K562 (cell line): ENCODE results near the gene HERPUD2. TPM values are rescaled to one million over a fixed set of nuclear protein-coding genes. Genes with fewer than 3 reads are reported as not detected.

ENCODE experiments used
- CHCHD3 ChIP-seq: fragments of 250-450 bp; sonication (Bioruptor Pico); IDR thresholded peaks from 2 replicates; pipeline ENCODE4 v2.1.2; 2022; ENCODE audit warnings: mild to moderate bottlenecking
- CTBP1 ChIP-seq: fragments of 450-650 bp; IDR thresholded peaks from 2 replicates; pipeline ENCODE4 v1.6.1; 2016; ENCODE audit warnings: borderline replicate concordance
- E4F1 ChIP-seq: fragments of 250-450 bp; sonication (Bioruptor Pico); IDR thresholded peaks from 2 replicates; pipeline ENCODE4 v1.5.0; 2021; ENCODE audit warnings: mild to moderate bottlenecking, borderline replicate concordance
- HSF4 ChIP-seq: fragments of 250-450 bp; sonication (Bioruptor Pico); IDR thresholded peaks from 2 replicates; pipeline ENCODE4 v2.1.2; 2022; ENCODE audit warnings: mild to moderate bottlenecking, moderate library complexity, borderline replicate concordance
- MTF1 ChIP-seq: fragments of 250-450 bp; sonication (Bioruptor Pico); IDR thresholded peaks from 2 replicates; pipeline ENCODE4 v1.9.0; 2021; ENCODE audit warnings: moderate library complexity, mild to moderate bottlenecking, inconsistent platforms, borderline replicate concordance
- PRDM10 ChIP-seq: fragments of 450-650 bp; IDR thresholded peaks from 2 replicates; pipeline ENCODE4 v1.6.1; 2018; ENCODE audit not compliant: partially characterized antibody
- XRCC4 ChIP-seq: IDR thresholded peaks from one replicate; pipeline ENCODE4 v1.6.1; 2011; ENCODE audit not compliant: insufficient read depth, insufficient read length; ENCODE audit errors: extremely low read depth
- ZNF121 ChIP-seq: sonication (generic); formaldehyde crosslinking; conservative IDR thresholded peaks from 2 replicates; pipeline ENCODE4 v1.8.0; 2022; ENCODE audit warnings: missing genetic modification reagents
- ZNF143 ChIP-seq: sonication (generic); formaldehyde crosslinking; IDR thresholded peaks from 2 replicates; pipeline ENCODE4 v1.9.0; 2022; ENCODE audit warnings: mild to moderate bottlenecking, missing genetic modification reagents
- ZNF398 ChIP-seq: fragments of 250-450 bp; sonication (Bioruptor Pico); IDR thresholded peaks from 2 replicates; pipeline ENCODE4 v1.8.0; 2021; ENCODE audit warnings: moderate library complexity, mild to moderate bottlenecking, inconsistent platforms
- ZNF785 ChIP-seq: fragments of 250-450 bp; sonication (Bioruptor Pico); IDR thresholded peaks from 2 replicates; pipeline ENCODE4 v1.4.0; 2020; ENCODE audit warnings: mild to moderate bottlenecking
- polyA plus RNA-seq, 8 experiments: library from polyadenylated mRNA; depleted of rRNA in 4 of 8; stranded (reverse) in 5 of 8; unstranded in 3 of 8; fragments of >200 nt; fragmentation: Nextera tagmentation in 2 of 8; fragmentation: Illumina TruSeq in 1 of 8; extraction: Ambion mirVana in 2 of 8; extraction: Trizol in 1 of 8; gene quantifications; 2 replicates each; pipeline versions ENCODE4 v1.2.1 to v1.2.3, GENCODE V29; 2011 to 2014; ENCODE audit warnings: inconsistent platforms in 1 of 8, missing spikeins in 1 of 8
- total RNA-seq, 7 experiments: library from RNA; depleted of rRNA in 6 of 7; stranded (reverse); fragments of >200 nt in 6 of 7; fragmentation: Illumina TruSeq in 2 of 7; extraction: Trizol in 2 of 7; gene quantifications; 2 replicates each; pipeline versions ENCODE4 v1.2.1 to v1.2.3, GENCODE V29; 2011 to 2021; ENCODE audit warnings: low replicate concordance in 1 of 7

HERPUD2 gene
- total and polyA plus RNA-seq, 9 of the 15 experiments (the other 6 are each of a cell fraction or from before 2014, with no cell fraction given) = 4.1 to 28.5 (median 12.3) TPM

GRCh38 chr7:35647171-35647574 is 47.8 kb downstream of the HERPUD2 start (continued):
- TF ChIP-seq ZNF785 (no peak), PRDM10 (peak; percentile 49), CTBP1 (no peak), E4F1 (CRISPR knock-in tag) (no peak), XRCC4 (no peak), ZNF143 (CRISPR knock-in tag) (no peak), MTF1 (no peak), CHCHD3 (CRISPR knock-in tag) (no peak), HSF4 (CRISPR knock-in tag) (no peak), ZNF398 (CRISPR knock-in tag) (no peak), ZNF121 (CRISPR knock-in tag) (no peak)
